Cardiac fibroblast (primary cell): Measurements from ENCODE around the gene THSD7A.

Experiments
- DNase-seq, 2 donors: peaks; one replicate each; pipeline versions ENCODE4 v3.0.0 to v3.0.0-alpha.2; 2010; ENCODE audit warnings: low read depth in 2 of 2
- H3K4me3 ChIP-seq, 2 donors: replicated peaks in 1 of 2; 1 replicate in 1 of 2; 2 replicates in 1 of 2; pipeline ENCODE4 v1.5.1; 2011; ENCODE audit warnings: low read depth in 2 of 2, low read length in 2 of 2, mild to moderate bottlenecking in 2 of 2, moderate library complexity in 1 of 2
- TF ChIP-seq, protein P1 (sequence below): IDR thresholded peaks from one replicate; pipeline ENCODE4 v1.5.1; 2011; ENCODE audit warnings: low read depth, mild to moderate bottlenecking, low read length, inconsistent platforms

THSD7A gene

GRCh38 chr7:11776039-11776438, 56.0 kb downstream of the THSD7A start:
- no peak for DNase-seq
- TF ChIP-seq, protein P1, sequence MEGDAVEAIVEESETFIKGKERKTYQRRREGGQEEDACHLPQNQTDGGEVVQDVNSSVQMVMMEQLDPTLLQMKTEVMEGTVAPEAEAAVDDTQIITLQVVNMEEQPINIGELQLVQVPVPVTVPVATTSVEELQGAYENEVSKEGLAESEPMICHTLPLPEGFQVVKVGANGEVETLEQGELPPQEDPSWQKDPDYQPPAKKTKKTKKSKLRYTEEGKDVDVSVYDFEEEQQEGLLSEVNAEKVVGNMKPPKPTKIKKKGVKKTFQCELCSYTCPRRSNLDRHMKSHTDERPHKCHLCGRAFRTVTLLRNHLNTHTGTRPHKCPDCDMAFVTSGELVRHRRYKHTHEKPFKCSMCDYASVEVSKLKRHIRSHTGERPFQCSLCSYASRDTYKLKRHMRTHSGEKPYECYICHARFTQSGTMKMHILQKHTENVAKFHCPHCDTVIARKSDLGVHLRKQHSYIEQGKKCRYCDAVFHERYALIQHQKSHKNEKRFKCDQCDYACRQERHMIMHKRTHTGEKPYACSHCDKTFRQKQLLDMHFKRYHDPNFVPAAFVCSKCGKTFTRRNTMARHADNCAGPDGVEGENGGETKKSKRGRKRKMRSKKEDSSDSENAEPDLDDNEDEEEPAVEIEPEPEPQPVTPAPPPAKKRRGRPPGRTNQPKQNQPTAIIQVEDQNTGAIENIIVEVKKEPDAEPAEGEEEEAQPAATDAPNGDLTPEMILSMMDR = no peak

GRCh38 chr7:11775401-11775800, 56.6 kb downstream of the THSD7A start:
- no peak for DNase-seq
- H3K4me3 ChIP-seq = no peak overlapping the region
- TF ChIP-seq, protein P1 = no peak

More at GRCh38 chr7:11776039-11776438, 56.0 kb downstream of the THSD7A start:
- no peak overlapping the region for H3K4me3 ChIP-seq

GRCh38 chr7:11768263-11768662, 63.7 kb downstream of the THSD7A start:
- TF ChIP-seq, protein P1 = no peak
- H3K4me3 ChIP-seq = no peak overlapping the region
- no peak for DNase-seq

- H3K4me3 ChIP-seq = no peak overlapping the region
- TF ChIP-seq, protein P1 = no peak
- no peak for DNase-seq
Observed at GRCh38 chr7:11767148-11767547, 64.8 kb downstream of the THSD7A start.

GRCh38 chr7:11760372-11760771, 71.6 kb downstream of the THSD7A start:
- no peak overlapping the region for H3K4me3 ChIP-seq
- DNase-seq = peak in 1 of 2 donors; percentile 17
- TF ChIP-seq, protein P1 = no peak

DNA sequence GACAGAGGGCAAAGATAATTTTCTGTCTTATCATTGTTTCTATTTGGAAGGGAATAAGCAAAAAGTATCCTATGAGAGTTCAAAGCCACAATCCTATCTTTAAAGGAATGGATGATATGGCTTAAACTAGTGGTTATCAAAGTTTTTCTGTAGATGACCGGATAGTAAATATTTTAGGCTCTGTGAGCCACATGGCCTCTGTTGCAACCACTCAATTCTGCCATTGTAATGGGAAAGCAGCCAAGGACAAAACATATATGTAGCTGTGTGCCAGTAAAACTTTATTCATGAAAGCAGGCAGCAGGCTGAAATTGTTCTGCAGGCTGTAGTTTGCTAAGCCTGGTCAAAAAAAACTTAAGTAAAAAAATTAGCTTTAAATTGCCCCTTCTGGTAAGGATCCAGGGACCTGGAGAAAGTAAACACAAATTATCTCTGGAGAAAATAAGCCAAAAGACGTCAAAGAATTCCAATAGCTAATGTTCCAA, 73.3 kb downstream of the THSD7A start:
- TF ChIP-seq, protein P1 = no peak
- DNase-seq = peak; percentile 4 to 70
- H3K4me3 ChIP-seq = no peak overlapping the region

DNA sequence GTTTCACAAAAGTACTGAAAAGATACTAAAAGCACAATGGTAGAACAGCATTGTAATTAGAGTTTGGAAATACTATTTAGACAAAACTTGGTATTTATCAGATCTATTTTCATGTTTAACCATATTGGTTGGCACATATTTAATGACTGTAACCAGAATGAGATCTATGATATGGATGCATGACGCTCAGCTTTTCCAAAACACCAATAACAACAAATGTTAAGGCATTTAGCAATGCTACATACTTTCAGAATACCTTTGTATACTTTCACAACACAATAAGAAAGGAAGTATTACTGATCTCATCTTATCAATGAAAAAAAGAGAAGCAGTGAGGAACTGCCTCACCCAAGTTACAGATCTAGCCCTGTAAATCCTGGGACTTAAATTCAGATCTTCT, 74.8 kb downstream of the THSD7A start:
- no peak overlapping the region for H3K4me3 ChIP-seq
- DNase-seq = no peak
- TF ChIP-seq, protein P1 = no peak
